Tibial nerve (tissue), 3 donors: ENCODE data around the gene NUDC.

Source experiments
- CTCF ChIP-seq, 5 experiments: fragments of 200-600 bp in 3 of 5; fragments of 450-650 bp in 2 of 5; sonication (generic) in 3 of 5; IDR thresholded peaks; one replicate each; pipeline ENCODE4 v1.5.1; 2016 to 2019; ENCODE audit warnings: antibody characterized with exemption in 5 of 5, mild to moderate bottlenecking in 3 of 5, moderate library complexity in 2 of 5
- POLR2A ChIP-seq, 2 donors: fragments of 450-650 bp; IDR thresholded peaks; one replicate each; pipeline ENCODE4 v1.6.1; 2017; ENCODE audit warnings: antibody characterized with exemption in 2 of 2, mild to moderate bottlenecking in 2 of 2, moderate library complexity in 2 of 2

DNA sequence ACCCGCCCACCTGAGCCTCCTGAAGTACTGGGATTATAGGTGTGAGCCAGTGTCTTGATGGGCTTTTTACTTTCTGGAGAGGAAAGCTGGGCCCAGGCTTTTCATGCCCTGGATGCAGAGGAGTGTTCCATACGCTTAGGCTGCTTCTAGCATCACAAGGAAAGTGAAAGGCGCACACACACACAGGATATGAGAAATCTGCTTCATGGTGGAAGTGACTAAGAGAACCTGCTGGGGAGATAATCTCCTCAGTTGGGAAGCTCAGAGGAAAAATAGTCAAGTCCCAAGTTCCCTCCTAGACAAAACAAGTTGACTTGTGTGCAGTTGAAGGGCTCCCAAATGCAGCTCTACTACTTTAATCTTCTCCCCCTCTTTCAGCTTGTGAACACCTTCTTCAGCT is 2.2 kb downstream of the NUDC start:
- no peak for TF ChIP-seq CTCF (IDR thresholded peaks at IDR 0.05)
- no peak for TF ChIP-seq POLR2A (IDR thresholded peaks at IDR 0.05)
